CMK (cell line): ENCODE measurements around the gene ARHGAP6.
"Not testable (repeated sequence)": the region's sequence is repeated elsewhere in the genome, so short reads cannot be mapped to it uniquely, and the experiment has no call there.

Experiments used
- DNase-seq: peaks from one replicate; pipeline ENCODE4 v3.0.0-alpha.2; 2010; ENCODE audit warnings: low read depth

The ARHGAP6 gene

GRCh38 chrX:11641349-11642065 is 24.2 kb downstream of the ARHGAP6 start:
- no peak for DNase-seq

GRCh38 chrX:11640089-11640488 is 25.6 kb downstream of the ARHGAP6 start:
- DNase-seq, result no peak

- DNase-seq, result no peak
Measured at GRCh38 chrX:11632732-11633131, 33.0 kb downstream of the ARHGAP6 start.

GRCh38 chrX:11629593-11630211 is 36.0 kb downstream of the ARHGAP6 start:
- DNase-seq, result no peak

GRCh38 chrX:11628399-11628798 is 37.3 kb downstream of the ARHGAP6 start:
- DNase-seq, result no peak

- no peak for DNase-seq
Measured at GRCh38 chrX:11626351-11626750, 39.4 kb downstream of the ARHGAP6 start.

- no peak for DNase-seq
Measured at GRCh38 chrX:11619441-11619840, 46.3 kb downstream of the ARHGAP6 start.

- not testable (repeated sequence) for DNase-seq
Measured at GRCh38 chrX:11614253-11614652, 51.5 kb downstream of the ARHGAP6 start.

- DNase-seq, result no peak
Measured at GRCh38 chrX:11611965-11612364, 53.8 kb downstream of the ARHGAP6 start.

GRCh38 chrX:11611161-11611560 is 54.6 kb downstream of the ARHGAP6 start:
- DNase-seq, result no peak

- no peak for DNase-seq
Measured at GRCh38 chrX:11609109-11609508, 56.6 kb downstream of the ARHGAP6 start.

GRCh38 chrX:11606408-11606807 is 59.3 kb downstream of the ARHGAP6 start:
- DNase-seq, result no peak

GRCh38 chrX:11600578-11600977 is 65.1 kb downstream of the ARHGAP6 start:
- no peak for DNase-seq

GRCh38 chrX:11597479-11597878 is 68.2 kb downstream of the ARHGAP6 start:
- DNase-seq, result no peak

GRCh38 chrX:11591723-11592346 is 73.9 kb downstream of the ARHGAP6 start:
- no peak for DNase-seq

- no peak for DNase-seq
Measured at GRCh38 chrX:11589641-11590040, 76.1 kb downstream of the ARHGAP6 start.

- no peak for DNase-seq
Measured at GRCh38 chrX:11588097-11588496, 77.6 kb downstream of the ARHGAP6 start.

GRCh38 chrX:11585174-11585573 is 80.5 kb downstream of the ARHGAP6 start:
- no peak for DNase-seq

- no peak for DNase-seq
Measured at GRCh38 chrX:11580789-11581188, 84.9 kb downstream of the ARHGAP6 start.

GRCh38 chrX:11579636-11580600 is 85.8 kb downstream of the ARHGAP6 start:
- DNase-seq, result no peak

- DNase-seq, result not testable (repeated sequence)
Measured at GRCh38 chrX:11578301-11578700, 87.4 kb downstream of the ARHGAP6 start.

- DNase-seq, result no peak
Measured at GRCh38 chrX:11577603-11578002, 88.1 kb downstream of the ARHGAP6 start.
